GM21390 (cell line): ENCODE measurements around the gene HHIP.

Experiments used
- ATAC-seq: cut with Tn5 transposase; IDR thresholded peaks from one replicate; pipeline ENCODE4 v1.9.1; 2021; ENCODE audit not compliant: unreplicated experiment

The HHIP gene

DNA sequence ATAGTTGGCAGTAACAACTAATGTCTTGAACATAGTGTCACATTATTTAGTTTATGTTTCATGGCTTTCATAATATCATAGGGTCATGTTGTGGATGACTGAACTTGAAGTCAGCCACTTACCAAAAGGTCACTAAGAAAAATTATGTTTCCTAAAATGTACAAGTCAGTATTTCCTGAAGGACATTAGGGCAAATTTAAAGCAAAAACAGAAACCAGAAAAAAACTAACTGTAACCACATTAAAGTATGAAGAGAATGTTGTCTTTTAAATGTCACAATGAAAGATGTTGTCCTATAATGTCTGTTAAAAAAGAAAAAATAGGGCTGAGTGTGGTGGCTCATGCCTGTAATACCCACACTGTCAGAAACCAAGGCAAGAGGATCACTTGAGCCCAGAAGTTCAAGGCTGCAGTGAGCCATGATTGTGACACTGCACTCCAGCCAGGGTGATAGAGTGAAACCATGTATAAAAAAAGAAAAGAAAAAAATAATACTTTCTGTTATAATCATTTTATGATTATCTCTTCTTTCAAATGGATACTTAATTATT lies 55.8 kb downstream of the HHIP start:
- no peak for ATAC-seq

DNA sequence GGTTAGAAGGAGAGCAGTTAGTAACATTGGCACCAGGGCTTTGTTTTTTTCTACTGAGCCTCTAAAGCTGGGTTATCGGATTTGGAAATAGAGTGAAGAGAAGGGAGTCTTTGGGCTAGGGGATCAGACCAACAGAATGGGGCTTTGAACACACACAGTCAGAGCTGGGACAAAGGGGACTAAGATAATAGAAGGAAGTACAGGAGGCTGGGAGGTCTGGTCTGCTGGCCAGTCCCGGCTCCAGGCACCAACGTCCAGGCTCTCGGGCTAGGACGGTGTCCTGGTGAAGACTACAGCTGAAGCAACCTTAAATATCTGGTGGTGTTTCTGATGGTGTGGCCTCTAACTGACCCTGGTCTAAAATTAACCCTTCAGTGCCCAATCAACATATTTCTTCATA lies 57.5 kb downstream of the HHIP start:
- no peak for ATAC-seq

DNA sequence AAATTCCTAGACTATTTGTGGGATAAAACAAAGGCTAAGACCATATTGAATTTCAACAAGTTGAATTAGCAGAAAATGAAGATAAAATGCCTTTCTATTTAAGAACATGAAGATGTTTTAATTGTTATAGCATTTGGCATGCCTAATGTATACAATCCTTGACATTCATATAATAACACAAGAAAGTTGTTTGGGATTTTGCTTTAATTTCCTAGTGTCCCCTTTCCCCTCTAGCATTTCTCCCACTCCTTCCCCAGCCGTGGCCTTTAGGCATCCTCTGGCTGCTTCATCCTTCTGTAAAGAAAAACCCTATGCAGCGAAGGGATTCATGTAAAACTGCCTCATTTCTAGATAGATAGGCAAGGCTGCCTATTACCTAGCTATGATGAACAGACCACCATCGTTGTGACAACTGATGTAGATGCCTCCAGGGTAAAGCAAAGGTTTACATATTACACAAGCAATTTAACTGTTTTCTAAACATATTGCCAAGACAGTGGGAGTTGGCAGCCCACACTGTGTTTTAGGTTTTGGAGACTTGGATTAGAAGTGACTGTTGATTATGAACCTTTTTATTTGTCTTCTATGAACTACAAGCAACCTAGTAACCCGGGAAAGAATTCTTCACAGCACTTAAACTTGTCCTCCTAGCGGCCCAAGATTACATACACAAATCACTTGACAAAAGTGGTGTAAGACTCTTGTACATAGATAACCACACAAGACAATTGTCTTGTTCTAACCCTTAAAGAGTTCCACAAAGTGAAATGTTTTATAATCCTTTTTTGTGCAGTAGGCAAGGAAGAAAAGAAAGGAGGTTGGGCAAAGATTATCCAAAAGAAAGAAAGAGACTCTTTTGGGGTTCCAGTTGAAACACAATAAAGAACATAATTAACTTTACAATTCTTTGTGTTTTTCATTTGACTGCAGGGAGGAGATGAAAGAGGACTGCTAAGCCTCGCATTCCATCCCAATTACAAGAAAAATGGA lies 59.9 kb downstream of the HHIP start:
- ATAC-seq, result no peak

DNA sequence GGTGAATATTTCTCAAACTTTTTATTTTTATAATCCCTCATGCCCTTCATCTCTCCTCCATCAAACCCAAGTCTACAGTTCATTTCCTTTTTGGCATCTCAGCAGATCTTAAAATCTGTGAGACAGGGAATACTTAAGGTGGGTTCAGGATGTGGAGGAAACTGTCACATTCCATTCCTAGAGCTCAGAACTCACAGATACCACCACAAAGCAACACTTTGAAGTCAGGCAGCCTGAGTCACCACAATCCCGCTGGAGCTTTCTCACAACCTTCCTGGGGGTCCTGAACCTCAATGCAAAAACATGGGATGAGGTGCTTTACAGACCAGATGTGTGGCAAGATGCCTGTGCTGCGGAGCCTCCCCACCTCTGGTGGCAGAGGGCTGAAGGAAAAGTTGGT lies 63.2 kb downstream of the HHIP start:
- ATAC-seq, result no peak

DNA sequence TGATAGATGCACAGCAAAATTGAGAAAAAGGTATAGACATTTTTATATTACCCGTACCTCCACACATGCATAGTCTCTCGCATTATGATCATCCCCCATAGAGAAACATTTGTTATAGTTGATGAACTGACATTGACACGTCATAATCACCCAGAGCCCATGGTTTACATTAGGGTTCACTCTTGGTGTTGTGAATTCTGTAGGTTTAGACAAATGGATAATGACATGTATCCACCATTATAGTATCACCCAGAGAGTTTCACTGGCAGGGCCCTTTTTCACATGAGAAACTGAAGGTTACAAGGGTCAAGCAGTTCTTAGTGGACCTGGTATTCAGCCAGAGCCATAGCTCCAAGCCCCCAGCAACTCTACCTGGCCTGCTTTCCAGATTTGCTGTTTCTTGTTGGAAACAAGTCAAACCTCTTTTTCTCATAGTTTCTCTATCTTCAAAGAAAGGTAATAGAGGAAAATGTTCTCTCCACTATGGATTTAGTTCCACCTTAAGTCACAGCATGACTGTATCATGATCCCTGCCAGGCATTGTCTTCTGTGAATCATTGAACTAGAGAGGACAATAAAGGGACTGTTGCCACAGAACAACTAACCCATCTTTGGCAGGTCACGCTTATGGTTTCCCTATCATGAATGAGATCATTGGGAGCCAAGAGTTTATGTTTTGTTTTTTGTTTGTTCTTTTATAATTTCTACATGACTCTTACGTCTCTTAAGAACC lies 64.0 kb downstream of the HHIP start:
- no peak for ATAC-seq

DNA sequence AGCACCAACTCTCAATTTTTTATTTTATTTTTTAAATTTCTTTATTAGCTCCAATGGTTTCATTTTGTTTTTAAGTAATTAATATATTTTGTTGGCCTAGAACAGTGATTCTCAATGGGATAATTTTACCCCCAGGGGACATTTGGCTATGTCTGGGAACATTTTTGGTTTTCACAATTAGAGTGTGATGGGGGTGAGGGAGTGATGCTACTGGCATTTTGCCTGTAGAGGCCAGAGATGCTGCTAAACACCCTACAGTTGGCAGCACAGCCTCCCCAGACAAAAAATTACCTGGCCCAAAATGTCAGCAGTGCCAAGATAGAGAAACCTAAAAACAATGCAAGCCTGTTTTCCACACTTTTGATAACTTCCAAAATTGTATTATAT lies 64.6 kb downstream of the HHIP start:
- ATAC-seq, result no peak

DNA sequence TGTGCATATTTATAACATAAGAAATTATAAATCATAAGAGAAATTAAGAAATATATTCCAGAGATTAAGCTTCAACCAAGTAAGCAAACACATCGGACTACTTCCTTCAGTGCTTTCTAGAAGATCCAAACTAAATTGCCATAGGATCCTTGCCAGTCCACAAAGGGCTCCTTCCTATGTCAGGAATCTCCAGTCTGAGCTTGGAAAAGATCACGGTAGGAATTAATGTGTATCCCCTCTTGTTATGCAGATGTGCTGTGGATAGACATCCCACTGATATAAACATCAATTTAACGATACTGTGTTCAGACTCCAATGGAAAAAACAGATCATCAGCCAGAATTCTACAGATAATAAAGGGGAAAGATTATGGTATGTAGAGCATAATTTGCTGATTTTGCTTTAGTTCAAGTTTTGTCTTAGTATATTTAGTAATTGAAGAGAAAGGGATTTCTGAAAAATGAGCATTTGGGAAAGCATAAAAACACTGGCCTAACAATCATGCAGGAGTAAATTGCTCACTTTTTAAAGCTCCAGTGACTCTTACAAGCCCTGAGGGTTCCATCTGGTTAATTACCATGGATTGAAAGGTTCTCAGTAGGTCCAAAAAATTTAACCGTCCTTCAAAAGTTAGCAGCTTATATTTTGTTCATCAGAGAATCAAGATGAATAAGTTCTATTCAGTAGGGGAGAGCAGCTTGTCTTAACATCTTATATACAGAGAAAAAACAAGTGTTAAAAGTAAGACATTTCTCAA lies 65.9 kb downstream of the HHIP start:
- no peak for ATAC-seq

DNA sequence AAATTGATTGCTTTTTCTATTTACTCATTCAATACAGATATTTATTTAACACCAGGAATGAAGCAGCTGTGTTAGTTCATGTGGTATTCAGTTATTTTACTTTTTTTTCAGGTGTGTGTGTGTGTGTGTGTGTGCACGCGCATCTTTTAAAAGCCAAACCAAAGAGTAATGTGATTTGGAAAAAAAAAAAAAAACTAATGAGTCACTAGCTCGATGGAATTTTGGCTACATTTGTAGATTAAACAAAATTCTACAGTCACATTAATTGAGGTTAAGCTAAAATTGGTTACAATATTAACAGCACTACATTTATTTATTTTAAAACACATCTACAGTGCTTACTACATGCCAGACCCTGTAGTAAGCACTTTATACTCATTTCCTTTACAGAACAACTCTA lies 66.8 kb downstream of the HHIP start:
- no peak for ATAC-seq

DNA sequence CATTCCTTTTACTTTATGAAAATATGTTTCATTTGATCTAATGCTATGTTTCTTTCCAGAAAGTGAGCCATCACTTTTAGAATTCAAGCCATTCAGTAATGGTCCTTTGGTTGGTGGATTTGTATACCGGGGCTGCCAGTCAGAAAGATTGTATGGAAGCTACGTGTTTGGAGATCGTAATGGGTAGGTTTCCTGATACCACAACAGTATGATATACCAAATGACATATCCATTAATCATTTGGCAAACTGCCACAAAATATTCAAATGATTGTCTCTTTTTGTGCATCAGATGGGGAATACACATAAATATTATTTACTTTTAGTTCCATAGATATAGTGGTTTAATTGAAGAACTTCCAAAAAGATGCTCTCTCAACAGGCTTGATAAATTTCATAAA lies 68.2 kb downstream of the HHIP start:
- ATAC-seq, result no peak

DNA sequence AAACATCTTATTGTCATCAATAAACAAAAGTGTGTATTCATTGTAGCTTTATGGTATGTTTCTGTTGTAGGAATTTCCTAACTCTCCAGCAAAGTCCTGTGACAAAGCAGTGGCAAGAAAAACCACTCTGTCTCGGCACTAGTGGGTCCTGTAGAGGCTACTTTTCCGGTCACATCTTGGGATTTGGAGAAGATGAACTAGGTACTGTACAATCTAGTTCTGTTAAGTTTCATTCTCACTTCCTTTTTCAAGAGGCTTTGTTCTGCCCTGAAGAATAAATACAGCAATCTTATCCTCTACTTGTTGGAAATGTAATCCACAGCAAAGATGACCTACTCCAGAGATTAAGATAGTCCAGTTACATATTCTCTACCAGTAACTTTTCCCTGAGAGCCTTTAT lies 69.3 kb downstream of the HHIP start:
- ATAC-seq, result no peak

DNA sequence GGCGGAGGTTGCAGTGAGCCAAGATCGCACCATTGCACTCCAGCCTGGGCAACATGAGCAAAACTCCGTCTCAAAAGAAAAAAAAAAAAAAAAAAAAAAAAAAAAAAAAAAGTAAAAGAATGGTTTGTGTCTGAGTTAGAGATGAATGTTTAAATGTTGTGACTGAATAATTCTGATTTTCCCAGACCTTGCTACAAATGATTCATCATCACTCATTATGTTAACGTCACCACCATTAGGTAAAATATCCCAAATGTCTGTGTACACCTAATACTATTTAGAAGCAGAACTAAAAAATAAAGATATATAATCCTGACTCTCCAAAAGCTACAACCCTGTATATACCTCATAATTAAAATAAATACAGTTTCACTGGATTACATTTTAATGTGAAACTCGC lies 70.8 kb downstream of the HHIP start:
- no peak for ATAC-seq

DNA sequence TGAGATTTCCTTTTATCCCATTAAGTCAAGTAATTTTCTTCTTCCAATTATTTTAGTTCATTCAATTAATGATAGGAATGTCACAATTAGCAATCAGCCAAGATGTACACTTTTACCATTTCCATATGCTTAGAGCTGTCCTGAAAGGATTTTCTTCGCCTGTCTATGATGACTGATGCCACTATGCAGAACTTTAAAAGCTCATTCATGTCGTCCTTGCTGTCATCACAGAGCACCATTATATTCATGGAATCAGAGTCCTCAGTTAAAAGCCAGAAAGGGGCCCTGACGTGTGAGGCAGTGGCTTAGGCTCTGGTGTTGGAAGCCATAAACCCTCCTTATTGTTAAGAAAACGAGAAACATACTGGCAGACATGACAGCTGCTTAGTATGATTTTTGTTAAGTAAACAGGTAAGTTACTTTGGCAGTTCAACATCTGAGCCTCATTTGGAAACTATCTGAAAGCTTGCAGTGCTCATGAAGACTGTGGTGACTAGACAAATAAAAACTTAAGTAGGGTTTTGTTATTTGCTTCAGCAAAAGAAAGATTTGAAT lies 73.1 kb downstream of the HHIP start:
- ATAC-seq, result no peak

DNA sequence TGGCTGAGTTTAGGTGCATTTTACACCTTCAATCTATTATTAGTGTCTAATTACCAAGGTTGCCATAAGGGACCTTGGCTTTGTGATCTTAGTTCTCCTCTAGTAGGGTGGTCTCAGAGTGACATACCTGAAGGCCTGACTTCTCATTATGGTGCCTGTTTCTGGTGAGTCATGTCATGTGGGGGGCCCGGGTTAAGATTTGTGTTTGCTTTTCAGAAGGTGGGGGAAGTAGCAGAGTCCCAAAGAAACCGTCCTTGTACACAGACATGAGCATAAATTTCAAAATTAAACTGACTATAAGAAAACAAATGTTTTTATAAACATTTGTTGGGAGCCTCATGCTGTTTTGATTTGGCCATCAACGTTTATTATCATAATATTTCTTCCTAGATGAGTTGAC lies 74.5 kb downstream of the HHIP start:
- ATAC-seq, result no peak

DNA sequence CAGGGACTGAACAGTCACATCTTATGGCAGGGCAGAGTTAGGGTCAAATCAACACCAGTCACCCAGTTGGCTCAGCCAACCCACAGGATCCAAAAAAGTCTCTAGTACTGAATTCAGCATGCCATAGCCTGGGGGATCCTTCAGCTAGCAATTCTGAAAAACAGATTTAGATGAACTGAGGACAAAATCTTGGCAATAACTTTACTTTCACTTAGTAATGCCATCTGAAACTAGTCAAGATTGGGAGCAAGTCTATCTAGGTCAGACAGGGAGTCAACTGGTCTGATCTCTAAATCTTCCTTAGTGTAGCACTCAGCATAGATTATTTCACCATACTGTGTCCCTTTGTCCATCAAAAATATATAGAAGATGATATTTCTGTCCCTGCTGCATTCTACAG lies 76.0 kb downstream of the HHIP start:
- ATAC-seq, result no peak

DNA sequence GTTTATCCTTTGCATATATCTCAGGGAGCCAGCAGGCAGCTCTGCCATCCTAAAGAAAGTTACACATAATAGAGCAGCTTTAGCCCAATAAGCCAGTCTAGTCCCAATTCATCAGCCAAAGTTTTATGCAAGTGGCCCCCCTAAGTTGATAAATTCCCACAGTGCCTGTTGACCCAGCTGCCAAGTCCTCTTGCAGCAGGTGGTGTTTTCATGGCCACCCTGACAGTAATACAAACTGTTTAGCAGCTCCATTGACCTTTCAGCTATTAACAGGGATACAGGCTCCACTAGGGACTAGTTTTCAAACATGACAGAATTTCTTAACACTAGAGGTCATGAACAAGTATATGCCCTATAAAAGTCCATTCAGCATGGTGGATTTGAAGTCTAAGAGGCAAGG lies 77.5 kb downstream of the HHIP start:
- no peak for ATAC-seq

DNA sequence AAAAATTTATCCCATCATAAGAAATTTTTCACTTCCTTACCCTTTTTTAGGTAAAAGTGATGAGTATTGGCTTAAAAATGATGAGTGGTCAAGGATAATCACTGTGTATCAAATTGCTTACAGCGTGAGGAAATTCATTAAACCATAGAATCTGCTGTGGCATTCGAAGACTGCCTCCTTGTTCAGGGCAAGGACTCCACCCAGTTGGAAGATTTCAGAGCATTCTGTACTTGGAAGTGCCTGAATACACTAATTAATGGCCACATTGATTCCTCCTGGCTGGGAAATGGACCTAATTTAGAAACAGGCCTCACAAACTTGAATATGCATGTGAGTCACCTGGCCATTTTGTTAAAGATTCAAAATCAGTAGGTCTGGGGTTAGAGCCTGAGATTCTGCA lies 83.2 kb downstream of the HHIP start:
- no peak for ATAC-seq

DNA sequence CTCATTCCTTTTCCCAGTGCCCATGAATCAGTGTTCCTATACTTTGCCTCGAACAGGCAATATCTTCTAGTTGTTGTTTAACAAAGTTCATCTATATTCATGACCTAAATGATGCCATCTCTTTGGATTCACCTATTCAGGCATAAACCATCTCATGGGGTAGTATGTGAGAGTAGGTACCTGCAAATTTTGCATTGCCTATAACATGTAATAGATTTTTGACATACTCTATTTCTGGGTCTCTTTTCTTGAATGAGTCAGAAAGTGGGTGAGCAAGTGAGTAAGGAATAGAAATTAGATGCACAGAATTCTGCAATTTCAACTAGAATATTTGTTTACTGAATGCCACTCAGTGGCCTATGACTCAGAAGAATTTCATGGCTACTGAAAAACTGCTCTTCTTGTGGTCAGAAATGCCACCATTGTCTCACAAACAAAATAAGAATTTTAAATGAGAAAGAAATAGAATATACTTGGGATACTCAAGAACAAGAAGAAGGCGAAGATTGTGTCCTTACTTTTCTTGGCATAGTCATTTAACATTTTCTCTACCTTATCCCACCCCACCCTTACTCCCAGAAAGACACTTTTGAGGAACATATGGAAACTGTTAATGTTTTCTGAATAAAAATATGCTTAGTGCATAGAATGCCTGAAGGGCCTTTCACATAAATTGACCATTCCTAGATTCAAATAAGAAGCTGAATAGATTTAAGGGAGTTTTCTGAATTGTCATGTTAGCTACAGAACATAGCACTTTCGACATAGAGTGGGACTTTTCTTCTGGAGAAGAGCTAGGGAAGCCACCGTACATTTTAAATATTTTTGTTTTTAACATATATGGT lies 86.8 kb downstream of the HHIP start:
- no peak for ATAC-seq

DNA sequence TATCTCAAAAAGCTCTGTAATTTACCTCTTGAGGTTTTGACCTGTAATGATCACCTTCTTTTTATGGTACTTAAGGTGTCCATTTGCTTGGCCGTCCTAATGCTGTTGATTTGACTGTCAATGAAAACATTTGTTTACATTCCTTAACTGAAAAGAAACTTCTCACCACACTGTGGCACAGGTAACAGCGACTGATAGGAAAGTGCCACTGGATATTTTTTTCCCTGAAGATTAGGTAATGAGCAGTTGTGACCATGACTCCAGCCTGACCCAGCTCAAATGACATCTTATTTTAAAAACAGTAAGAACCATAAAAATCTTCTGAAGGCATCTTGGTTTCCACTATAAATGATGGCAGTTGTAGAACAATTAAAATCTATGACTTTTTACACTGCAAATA lies 87.6 kb downstream of the HHIP start:
- ATAC-seq, result no peak

DNA sequence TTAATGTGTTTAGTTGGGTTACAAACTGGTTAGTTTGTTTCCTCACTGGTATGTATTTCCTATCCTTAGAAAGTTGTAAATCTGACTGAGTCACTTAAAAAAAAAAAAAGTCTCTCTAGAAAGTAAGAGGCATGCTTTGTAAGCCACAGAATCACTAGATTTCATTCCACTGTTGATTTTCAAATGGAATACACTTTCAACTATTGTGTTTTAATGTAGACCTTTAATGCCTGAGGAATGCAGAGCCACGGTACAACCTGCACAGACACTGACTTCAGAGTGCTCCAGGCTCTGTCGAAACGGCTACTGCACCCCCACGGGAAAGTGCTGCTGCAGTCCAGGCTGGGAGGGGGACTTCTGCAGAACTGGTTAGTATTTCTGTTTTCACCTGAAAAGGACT lies 88.6 kb downstream of the HHIP start:
- no peak for ATAC-seq

DNA sequence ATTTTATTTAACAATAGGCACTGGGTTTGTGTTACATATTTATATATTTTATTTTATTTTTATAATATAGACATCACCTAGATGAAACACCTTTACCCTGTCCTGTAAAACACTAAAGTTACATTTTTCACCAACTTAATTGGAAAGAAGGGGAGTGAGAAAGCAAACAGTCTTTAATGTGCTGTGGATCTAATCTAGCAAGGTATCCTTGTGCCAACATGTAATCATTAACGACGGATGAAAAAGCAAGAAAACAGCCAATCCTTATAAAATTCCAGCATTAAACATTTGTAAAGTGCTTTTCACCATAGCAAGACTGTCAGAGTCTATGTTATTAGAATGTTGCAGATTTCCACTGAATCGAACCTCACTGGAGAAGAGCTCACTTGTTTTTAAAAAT lies 92.7 kb downstream of the HHIP start:
- ATAC-seq, result no peak
